Keratinocyte (primary cell): ENCODE data around the gene TRMT1. TPM values are rescaled to one million over a fixed set of nuclear protein-coding genes. Genes with fewer than 3 reads are reported as not detected.

ENCODE experiments used
- DNase-seq: peaks from one replicate; pipeline ENCODE4 v3.0.0-alpha.2; 2011; ENCODE audit warnings: low read depth, missing footprints, low spot score
- FAIRE-seq: peaks from 2 replicates; lab custom pipeline; 2011; peaks lifted over from hg19 to GRCh38; lab: Jason Lieb, UNC
- H2AFZ ChIP-seq: 2 replicates; pipeline ENCODE4 v1.6.0; 2012; ENCODE audit warnings: low read length, control low read depth, inconsistent platforms; ENCODE audit not compliant: control insufficient read depth
- H3K27ac ChIP-seq: 2 replicates; pipeline ENCODE4 v1.5.1; 2011; ENCODE audit warnings: low read length; ENCODE audit not compliant: control insufficient read depth, insufficient read depth
- H3K27me3 ChIP-seq: 3 replicates; pipeline ENCODE4 v1.6.0; 2011; ENCODE audit warnings: low read length; ENCODE audit not compliant: control insufficient read depth, insufficient read depth; ENCODE audit errors: extremely low read depth
- H3K36me3 ChIP-seq, 2 experiments: 2 replicates in 1 of 2; 3 replicates in 1 of 2; pipeline ENCODE4 v1.5.1; 2011; ENCODE audit warnings: low read length in 2 of 2, mild to moderate bottlenecking in 1 of 2; ENCODE audit not compliant: control insufficient read depth in 2 of 2, insufficient read depth in 2 of 2; ENCODE audit errors: extremely low read depth in 1 of 2
- H3K4me1 ChIP-seq: 3 replicates; pipeline ENCODE4 v1.5.1; 2011; ENCODE audit warnings: low read length; ENCODE audit not compliant: control insufficient read depth, insufficient read depth; ENCODE audit errors: extremely low read depth
- H3K4me2 ChIP-seq: 3 replicates; pipeline ENCODE4 v1.6.0; 2011; ENCODE audit warnings: low read depth, low read length; ENCODE audit not compliant: control insufficient read depth, insufficient read depth; ENCODE audit errors: extremely low read depth
- H3K4me3 ChIP-seq, 3 experiments: fragments of 200-600 bp in 1 of 3; sonication (generic) in 1 of 3; 2 replicates in 2 of 3; 3 replicates in 1 of 3; pipeline ENCODE4 v1.5.1; 2011 to 2016; ENCODE audit warnings: low read length in 3 of 3, mild to moderate bottlenecking in 3 of 3, control low read depth in 2 of 3, inconsistent platforms in 1 of 3, low read depth in 1 of 3, mixed read lengths in 1 of 3, mixed run types in 1 of 3, moderate library complexity in 1 of 3; ENCODE audit not compliant: control insufficient read depth in 2 of 3, insufficient read depth in 2 of 3; ENCODE audit errors: extremely low read depth in 1 of 3
- H3K79me2 ChIP-seq: 2 replicates; pipeline ENCODE4 v1.6.0; 2012; ENCODE audit warnings: low read length; ENCODE audit not compliant: control insufficient read depth, insufficient read depth
- H3K9ac ChIP-seq: 3 replicates; pipeline ENCODE4 v1.6.0; 2011; ENCODE audit warnings: low read length; ENCODE audit not compliant: control insufficient read depth, insufficient read depth; ENCODE audit errors: extremely low read depth
- H3K9me1 ChIP-seq: 3 replicates; pipeline ENCODE4 v1.6.0; 2011; ENCODE audit warnings: low read length; ENCODE audit not compliant: control insufficient read depth, insufficient read depth; ENCODE audit errors: extremely low read depth
- H3K9me3 ChIP-seq: 2 replicates; pipeline ENCODE4 v1.5.1; 2012; ENCODE audit warnings: low read depth, low read length; ENCODE audit not compliant: control insufficient read depth
- H4K20me1 ChIP-seq: 3 replicates; pipeline ENCODE4 v1.6.0; 2011; ENCODE audit warnings: low read length; ENCODE audit not compliant: control insufficient read depth, insufficient read depth; ENCODE audit errors: extremely low read depth
- EZH2 ChIP-seq: IDR thresholded peaks from one replicate; pipeline ENCODE4 v1.6.1; 2012; ENCODE audit warnings: inconsistent platforms, mild to moderate bottlenecking, low read length, moderate library complexity
- dilution Hi-C: fragments of 300-500 bp; cut with MboI; formaldehyde crosslinking; loops from one replicate; pipeline ENCODE4 v1.7.0; 2020; ENCODE audit warnings: low sequenced_read_pairs; ENCODE audit not compliant: extremely low pct_ligation_motif_present
- polyA plus RNA-seq, 5 experiments: library from polyadenylated mRNA; depleted of rRNA in 3 of 5; stranded (reverse) in 3 of 5; stranded (forward) in 1 of 5; unstranded in 1 of 5; fragments of >200 nt; gene quantifications; 1 replicate in 1 of 5; 2 replicates in 3 of 5; 3 replicates in 1 of 5; pipeline versions ENCODE4 v1.2.1 to v1.2.3, GENCODE V29; 2011 to 2012; ENCODE audit warnings: missing spikeins in 2 of 5, low read depth in 1 of 5, low replicate concordance in 1 of 5
- TF ChIP-seq, protein P1 (sequence below), 3 experiments: IDR thresholded peaks in 1 of 3; conservative IDR thresholded peaks in 1 of 3; optimal IDR thresholded peaks in 1 of 3; 2 replicates in 2 of 3; 3 replicates in 1 of 3; pipeline versions ENCODE3 to v1.5.1; 2011; ENCODE audit warnings: low read length in 3 of 3, mild to moderate bottlenecking in 3 of 3, moderate library complexity in 2 of 3, control low read depth in 1 of 3, inconsistent platforms in 1 of 3; ENCODE audit not compliant: insufficient read depth in 2 of 3; ENCODE audit errors: extremely low read depth in 1 of 3

Gene TRMT1
- polyA plus RNA-seq, 1 donor (not counting 4 experiments of a cell fraction or from before 2014, with no cell fraction given), result 30.9 TPM

DNA sequence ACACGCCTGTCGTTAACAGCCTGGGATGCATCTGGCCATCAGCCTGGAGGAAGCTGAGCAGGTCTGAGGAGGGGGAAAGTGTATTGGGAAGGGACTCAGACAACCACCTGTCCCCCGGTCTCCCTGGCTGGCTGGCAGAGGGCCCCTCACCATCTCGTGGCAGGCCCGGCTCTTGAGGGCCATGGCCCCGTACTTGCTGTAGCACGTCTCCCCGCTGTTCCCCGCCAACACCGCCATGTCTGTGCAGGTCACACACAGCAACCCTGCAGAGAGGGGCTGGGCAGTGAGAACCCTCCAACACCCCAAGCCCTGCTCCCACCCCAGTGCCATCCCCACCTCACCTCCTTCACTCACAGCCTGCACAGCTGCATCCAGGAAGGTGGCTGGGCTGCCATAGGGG is 4.0 kb downstream of the TRMT1 start:
- peaks cover 17% of the 10 kb centered on the region for H3K79me2 ChIP-seq
- no peak overlapping the region for H3K27ac ChIP-seq
- dilution Hi-C loops, result no loop called here
- no peaks in the 10 kb centered on the region for H3K9me1 ChIP-seq
- peaks cover 15 to 16% of the 10 kb centered on the region in 2 experiments for H3K36me3 ChIP-seq
- FAIRE-seq (no peak), DNase-seq (no peak)
- H4K20me1 ChIP-seq, result no peaks in the 10 kb centered on the region
- TF ChIP-seq, protein P1, sequence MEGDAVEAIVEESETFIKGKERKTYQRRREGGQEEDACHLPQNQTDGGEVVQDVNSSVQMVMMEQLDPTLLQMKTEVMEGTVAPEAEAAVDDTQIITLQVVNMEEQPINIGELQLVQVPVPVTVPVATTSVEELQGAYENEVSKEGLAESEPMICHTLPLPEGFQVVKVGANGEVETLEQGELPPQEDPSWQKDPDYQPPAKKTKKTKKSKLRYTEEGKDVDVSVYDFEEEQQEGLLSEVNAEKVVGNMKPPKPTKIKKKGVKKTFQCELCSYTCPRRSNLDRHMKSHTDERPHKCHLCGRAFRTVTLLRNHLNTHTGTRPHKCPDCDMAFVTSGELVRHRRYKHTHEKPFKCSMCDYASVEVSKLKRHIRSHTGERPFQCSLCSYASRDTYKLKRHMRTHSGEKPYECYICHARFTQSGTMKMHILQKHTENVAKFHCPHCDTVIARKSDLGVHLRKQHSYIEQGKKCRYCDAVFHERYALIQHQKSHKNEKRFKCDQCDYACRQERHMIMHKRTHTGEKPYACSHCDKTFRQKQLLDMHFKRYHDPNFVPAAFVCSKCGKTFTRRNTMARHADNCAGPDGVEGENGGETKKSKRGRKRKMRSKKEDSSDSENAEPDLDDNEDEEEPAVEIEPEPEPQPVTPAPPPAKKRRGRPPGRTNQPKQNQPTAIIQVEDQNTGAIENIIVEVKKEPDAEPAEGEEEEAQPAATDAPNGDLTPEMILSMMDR (optimal IDR thresholded peaks at IDR 0.05 in 1 of 3, IDR thresholded peaks at IDR 0.05 in 1 of 3, conservative IDR thresholded peaks at IDR 0.05 in 1 of 3; ENCODE audit: extremely low read depth in 1 of 3, insufficient read depth in 2 of 3, low read length in 3 of 3), result no peak
- TF ChIP-seq EZH2, result no peak
- no peak overlapping the region for H3K9ac ChIP-seq
- H3K4me1 ChIP-seq, result peaks cover 11% of the 10 kb centered on the region
- no peak overlapping the region for H2AFZ ChIP-seq
- H3K27me3 ChIP-seq, result no peaks in the 10 kb centered on the region
- no peak overlapping the region for H3K4me2 ChIP-seq
- H3K9me3 ChIP-seq, result no peaks in the 10 kb centered on the region
- H3K4me3 ChIP-seq, result no peak overlapping the region

DNA sequence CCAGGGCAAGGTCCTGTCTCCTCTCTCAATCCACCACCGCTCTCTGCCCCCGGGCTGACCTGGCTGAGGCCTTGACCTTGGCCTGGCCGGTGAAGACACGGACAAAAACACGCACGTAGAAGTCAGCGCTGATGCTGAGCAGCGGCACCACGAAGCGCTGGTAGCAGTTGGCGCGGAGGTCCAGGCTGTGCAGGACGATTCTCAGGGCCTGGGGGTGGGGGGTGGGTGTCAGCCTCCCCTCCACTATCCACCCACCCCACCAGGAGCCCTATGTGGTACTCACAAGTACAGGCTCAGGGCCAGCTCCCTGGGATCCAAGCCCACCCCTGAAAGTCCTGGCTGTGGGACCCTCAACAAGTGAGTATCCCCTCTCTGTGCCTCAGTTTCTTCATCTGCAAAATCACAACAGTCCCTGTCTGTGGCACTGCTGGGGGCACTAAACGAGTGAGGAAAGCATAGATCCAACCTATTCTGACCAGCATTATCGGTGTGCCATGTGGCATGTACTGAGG is 6.4 kb downstream of the TRMT1 start:
- no peak overlapping the region for H3K4me3 ChIP-seq
- FAIRE-seq (no peak), DNase-seq (no peak)
- H4K20me1 ChIP-seq, result no peaks in the 10 kb centered on the region
- peaks cover 5% of the 10 kb centered on the region for H3K79me2 ChIP-seq
- H3K27me3 ChIP-seq, result no peaks in the 10 kb centered on the region
- no peak overlapping the region for H3K9ac ChIP-seq
- peaks cover 15 to 20% of the 10 kb centered on the region in 2 experiments for H3K36me3 ChIP-seq
- no peak overlapping the region for H3K27ac ChIP-seq
- no peaks in the 10 kb centered on the region for H3K9me3 ChIP-seq
- H2AFZ ChIP-seq, result no peak overlapping the region
- dilution Hi-C loops, result no loop called here
- H3K4me2 ChIP-seq, result no peak overlapping the region
- TF ChIP-seq, protein P1 (optimal IDR thresholded peaks at IDR 0.05 in 1 of 3, IDR thresholded peaks at IDR 0.05 in 1 of 3, conservative IDR thresholded peaks at IDR 0.05 in 1 of 3; ENCODE audit: extremely low read depth in 1 of 3, insufficient read depth in 2 of 3, low read length in 3 of 3), result no peak
- no peak for TF ChIP-seq EZH2
- H3K9me1 ChIP-seq, result no peaks in the 10 kb centered on the region
- peaks cover 4% of the 10 kb centered on the region for H3K4me1 ChIP-seq
